ENCODE data around the gene GPR39.
"Not testable (repeated sequence)": the region's sequence is repeated elsewhere in the genome, so short reads cannot be mapped to it uniquely, and the experiment has no call there.

Gene GPR39

DNA sequence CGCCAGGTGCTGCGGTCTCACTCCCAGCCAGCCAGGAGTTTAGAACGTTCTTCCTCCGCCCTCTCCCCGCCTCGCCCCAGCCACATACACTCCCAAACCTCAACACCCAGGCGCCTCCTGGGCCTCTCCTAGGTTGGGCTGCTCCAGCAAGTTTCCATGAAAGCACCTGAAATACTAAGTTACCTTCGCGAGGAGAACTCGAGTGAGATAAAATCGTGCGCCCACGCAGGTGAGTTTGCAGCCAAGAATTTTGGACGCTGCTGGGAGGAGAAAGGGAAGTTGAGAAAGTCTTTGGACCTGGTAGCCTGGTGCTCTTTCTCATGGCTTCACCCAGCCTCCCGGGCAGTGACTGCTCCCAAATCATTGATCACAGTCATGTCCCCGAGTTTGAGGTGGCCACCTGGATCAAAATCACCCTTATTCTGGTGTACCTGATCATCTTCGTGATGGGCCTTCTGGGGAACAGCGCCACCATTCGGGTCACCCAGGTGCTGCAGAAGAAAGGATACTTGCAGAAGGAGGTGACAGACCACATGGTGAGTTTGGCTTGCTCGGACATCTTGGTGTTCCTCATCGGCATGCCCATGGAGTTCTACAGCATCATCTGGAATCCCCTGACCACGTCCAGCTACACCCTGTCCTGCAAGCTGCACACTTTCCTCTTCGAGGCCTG, at the start of gene GPR39:
TSS of gene GPR39 (plus strand) at position 83 of the 673 bp plus-strand sequence.
- no peak for DNase-seq

DNA sequence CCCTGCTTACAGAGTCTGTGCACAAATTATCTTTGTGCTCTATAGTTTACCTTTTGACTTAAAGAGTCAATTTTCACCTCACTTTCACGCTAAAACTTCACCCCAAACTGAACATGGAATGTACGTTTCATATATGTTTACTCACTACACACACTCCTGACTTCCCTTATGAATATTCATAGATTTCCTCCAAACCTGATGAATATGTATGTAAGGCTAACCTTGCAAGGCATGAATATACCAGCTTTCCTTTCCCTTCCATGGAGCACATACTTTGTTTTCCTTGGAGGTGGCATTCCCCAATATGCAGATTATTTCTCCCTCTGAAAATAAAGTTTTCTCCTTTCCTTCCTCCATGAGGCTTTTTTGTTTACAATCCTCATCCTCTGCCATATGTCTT, 48.4 kb upstream of the GPR39 start:
- no peak for DNase-seq

DNA sequence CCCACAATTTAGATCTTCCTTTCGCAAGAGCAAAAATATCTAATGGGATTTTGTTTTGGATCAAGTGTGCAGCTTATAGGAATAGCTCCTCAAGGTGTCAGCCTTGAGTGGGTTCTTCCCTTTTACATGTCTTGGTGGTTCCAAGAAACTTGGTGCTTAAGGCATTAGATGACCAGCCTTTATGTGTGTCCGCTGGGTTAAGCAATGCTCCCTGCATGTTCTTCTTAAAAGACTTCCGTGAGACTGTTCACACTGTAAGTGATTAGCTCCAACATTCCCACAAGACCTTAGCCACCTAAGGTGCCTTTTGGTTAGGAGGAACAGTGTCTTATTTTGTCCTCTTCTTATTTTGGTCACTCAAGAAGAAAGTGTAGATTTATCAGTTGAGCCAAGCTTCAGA, 44.3 kb upstream of the GPR39 start:
- DNase-seq = no peak

DNA sequence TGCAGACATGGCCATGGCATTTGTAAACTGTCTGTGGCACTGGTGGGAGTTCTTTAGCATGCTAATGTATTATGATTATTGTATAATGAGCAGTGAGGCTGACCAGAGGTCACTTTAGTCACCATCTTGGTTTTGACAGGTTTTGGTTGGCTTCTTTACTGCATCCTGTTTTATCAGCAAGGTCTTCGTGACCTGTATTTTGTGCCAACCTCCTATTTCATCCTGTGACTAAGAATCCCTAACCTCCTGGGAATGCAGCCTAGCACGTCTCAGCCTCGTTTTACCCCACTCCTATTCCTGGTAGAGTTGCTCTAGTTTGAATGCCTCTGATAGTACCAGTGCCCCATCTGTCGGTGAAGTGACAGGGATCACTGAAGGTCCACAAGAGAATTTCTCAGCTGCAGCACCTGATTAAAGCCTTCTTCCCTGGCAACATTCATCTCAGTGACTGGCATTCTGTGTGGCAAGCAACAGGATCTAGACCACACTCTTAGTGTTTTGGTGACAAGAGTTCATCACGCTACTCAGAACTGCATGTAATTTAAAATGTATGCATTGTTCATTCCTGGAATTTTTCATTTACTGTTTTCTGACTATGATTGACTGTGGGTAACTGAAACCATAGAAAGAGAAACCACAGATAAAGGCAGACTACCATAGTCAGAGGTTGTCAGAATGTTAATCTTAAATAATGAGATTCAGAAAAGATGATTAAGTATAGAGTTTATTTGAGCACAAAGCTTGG, 43.0 kb upstream of the GPR39 start:
- DNase-seq = peak; percentile 5

DNA sequence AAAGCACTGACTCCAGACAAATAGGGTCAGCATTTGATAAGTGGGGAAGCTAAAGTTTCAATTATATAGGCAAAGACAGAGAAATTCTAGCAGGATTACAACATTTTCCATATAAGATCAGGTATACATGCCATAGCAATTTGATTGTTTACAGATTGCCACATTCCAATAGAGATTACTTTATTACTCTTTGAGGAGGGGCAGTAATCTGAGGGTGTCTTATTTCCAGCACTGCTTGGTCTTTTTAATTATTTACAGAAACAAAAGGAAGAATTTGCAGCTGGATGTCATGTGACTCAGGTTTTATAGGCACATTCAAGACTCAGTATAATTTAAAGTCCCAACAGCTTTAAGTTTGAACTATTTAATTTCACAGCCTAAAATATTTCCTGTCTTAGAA, 42.5 kb upstream of the GPR39 start:
- DNase-seq = no peak

DNA sequence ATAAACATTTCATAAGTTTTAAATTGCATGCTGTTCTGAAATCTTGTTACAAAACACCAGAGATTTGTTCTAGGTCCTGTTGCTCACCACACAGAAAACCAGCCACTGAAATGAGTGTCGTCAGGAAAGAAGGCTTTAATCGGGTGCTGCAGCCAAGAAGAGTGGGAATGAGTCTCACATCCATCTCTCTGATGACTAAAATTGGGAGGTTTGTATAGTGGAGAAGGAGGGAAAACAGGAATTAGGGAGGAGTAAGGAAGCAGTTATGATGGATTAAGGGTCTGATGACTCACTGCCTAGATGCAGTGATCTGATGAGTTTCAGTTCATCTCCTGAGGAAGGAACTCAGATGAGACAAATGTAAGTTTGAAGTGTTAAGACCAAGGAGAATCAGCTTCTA, 42.1 kb upstream of the GPR39 start:
- peak; percentile 41 for DNase-seq

DNA sequence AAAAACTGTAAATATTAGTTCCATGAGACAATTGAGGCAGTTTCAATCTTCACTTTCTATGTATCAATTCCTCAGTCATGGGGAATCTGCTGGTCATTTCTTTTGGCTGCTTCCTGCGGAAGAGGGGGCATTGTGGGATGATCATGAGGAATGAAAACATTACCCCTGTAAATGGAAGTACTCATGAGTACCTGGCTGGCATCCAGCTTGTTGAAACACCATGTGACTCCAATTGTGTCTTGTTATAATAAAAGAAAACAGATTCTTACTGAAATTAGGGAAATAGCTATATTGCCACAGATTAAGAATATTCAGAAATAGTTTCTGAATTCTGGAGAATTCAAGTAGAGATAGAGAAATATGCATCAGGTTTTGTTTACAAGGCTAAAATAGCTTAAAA, 41.6 kb upstream of the GPR39 start:
- peak; percentile 5 for DNase-seq

DNA sequence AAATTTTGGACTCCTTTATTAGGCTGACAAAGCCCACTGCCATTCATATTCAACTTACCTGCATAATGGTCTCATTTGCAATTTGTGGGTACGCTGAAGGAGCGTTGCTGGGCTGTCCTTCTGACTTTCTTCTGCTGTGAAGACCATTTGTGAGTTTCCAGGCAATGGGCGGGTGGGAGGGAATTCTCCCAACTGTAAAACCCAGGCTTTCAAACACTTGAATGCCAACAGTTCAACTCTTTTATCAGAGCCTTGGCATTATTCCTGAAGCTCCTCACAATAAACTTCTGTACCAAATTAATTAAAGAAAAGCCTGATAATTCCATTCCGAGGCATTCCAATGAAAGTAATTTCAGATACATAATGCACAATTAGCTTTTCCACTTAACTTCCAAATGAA, 35.2 kb upstream of the GPR39 start:
- DNase-seq = no peak

DNA sequence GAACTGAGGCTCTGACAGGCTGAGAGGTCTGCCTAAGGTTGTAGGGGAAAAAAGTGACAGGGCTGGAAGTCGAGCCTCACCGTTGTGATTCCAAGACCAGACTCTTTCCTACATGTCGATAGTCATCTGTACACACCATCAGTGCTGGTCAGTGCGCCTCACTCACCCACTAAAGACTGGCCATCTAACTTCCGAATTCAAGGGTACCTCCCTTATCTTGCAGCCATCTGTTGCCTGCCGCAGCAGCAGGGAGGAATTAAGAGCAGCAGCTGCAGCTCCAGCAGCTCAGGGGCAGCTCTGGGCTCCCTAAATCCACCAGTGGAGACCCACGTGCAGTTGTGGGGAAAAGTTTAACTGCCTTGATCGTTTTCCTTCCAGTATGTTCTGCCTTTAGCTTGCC, 32.6 kb upstream of the GPR39 start:
- no peak for DNase-seq

DNA sequence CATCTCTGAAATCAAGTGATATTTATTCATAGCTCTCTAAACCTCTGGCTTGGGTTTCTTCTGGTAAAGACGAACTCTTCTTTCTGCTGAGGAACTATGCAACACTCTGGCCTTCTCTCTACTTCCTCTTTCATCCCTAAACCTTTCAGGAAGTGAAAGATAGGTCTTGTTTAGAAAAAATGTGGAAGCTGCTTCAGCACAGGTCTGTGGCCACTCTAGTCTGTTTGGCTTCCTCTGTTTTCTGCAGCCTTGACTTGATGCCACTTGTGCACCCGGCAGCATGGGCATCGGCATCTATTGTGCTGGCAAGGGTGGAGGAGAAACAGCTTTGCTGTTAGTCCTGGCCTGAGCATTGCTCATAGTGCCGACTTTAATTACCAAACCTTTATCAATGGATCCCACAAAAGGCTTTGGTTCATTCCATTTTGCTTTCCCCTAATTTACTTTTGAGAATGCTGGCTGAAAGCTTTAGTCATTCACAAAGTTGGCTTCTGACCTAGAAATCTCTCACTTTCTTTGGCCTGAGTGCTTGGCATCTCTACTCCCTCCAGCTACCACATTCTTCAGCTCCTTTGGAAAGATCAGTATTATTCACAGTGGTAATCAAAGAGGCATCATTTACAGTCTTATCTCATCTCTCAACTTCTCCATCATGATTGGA, 32.0 kb upstream of the GPR39 start:
- no peak for DNase-seq

DNA sequence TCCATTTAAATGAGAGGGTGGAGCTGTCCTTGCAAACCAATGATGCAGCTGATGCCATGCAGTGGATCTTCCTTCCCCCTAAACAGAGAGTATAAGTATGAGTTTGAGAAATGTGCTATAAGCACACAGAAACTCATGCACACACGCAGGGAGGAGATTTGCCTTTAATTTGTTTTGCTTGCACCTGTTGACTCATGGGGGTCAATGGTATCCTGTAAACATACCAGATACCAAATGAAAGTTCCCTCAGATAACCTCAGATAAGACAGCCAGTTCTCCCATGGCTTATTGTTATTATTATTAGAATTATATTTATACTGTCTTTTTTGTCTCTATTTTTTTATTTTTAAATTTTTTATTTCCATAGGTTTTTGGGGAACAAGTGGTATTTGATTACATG, 29.5 kb upstream of the GPR39 start:
- no peak for DNase-seq

DNA sequence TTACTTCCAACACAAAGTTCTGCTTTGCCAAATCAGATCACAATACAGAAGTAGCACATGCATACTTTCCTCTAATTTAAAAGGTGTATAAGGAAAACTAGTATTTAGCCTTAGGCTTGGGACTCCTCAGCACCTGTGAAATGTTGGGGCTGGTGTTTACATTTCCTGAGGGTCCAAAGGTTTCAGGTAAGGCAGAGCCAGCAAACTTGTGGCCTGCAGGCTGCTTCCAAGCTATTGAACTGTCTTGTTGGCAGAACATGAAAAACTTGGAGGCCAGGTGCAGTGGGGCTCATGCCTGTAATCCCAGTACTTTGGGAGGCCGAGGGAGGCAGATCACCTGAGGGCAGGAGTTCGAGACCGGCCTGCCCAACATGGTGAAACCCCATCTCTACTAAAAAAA, 26.5 kb upstream of the GPR39 start:
- no peak for DNase-seq

DNA sequence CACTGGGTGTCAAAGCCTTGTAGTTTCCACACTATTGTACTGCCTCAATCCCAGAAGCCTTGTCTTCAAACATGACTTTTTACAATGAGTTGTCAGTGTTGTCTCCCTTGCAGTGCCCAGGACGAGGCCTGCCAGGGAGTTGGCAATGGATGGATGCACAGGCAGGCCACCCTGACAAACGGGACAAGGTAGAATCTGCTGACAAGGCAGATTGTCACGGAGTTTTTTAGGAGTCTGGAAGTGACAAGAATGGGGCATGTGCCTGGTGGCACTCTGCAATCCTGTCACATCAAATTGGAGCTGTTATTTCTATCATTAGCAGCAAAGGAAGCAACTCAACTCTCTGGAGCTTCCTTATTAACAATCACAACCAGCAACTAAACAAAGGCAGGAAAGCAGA, 25.2 kb upstream of the GPR39 start:
- no peak for DNase-seq

DNA sequence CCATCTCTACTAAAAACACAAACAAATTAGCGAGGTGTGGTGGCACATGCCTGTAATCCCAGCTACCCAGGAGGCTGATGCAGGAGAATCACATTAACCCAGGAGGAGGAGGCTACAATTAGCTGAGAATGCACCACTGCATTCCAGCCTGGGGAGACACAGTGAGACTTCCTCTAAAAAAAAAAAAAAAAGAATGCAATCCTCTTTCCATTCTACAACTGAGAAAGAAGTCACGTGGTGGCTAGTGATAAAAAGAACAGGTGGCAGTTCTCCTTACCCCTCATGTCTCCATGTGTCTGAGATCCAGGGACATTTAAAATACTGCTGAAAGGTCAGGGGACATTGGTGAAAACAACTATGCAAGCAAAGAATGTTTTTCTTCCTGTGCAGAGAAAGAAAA, 24.4 kb upstream of the GPR39 start:
- no peak for DNase-seq

DNA sequence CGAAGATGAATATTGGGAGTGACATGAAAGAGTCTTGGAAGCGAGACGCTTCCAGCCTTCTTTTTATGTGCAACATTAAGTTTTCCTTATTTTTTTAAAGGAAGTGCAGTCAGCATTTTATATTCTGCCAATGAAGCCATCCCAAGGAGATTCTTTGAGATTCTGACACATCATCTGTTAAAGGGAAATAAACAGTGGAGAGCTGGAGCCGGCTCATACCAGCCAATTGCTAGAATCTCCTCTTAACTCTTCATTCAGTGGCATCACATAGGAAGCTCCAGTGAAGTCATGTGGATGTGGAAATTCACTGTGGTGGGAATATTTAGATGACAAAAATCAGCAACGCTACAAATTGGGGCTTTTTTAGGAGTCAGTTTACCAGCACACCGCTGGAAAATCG, 23.7 kb upstream of the GPR39 start:
- no peak for DNase-seq

DNA sequence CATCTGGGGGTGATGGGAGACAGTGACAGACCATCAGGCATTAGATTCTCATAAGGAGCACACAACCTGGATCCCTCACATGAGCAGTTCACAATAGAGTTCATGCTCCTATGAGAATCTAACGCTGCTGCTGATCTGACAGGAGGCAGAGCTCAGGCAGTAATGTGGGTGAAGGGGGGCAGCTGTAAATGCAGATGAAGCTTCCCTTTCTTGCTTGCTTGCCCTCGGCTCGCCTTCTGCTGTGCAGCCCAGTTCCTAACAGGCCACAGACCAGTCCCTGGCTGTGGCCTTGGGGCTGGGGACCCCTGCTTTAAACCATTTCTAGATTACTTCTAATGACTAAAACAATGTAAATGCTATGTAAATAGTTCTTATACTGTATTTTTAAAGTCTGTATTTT, 19.6 kb upstream of the GPR39 start:
- DNase-seq = not testable (repeated sequence)

DNA sequence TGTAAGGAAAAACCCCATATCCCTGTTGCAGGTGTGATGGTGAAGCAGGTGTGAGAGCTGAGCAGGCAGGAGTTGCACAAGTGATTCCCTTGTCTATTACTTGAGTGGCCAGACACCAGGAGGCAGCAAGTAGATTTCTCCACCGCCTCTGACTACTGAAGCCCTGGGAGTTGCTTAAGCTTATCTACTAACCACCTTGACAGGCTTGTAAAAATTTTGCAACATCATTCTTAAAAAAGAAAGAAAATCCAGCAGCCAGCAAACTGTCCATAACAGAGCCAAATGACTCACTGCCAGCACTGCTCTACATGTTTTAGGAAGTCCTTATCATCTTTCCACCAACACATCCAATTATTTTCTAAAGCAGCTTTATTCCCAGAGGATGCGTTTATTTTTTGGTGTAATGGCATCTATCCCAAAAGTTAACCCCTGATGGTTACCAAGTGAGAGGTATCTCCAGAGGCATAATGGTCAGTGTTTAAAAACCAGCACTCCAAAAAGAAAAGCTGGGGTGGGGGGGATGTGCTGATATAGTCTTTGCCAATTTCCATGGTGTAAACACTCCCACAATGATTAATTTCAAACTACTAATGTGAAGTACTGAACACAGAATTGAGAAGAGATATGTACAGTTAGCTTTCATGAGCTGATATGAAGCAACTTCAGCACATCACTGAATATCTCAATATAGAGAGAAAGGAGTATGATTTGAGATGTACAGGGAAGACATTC, 16.3 kb upstream of the GPR39 start:
- DNase-seq = peak; percentile 67

DNA sequence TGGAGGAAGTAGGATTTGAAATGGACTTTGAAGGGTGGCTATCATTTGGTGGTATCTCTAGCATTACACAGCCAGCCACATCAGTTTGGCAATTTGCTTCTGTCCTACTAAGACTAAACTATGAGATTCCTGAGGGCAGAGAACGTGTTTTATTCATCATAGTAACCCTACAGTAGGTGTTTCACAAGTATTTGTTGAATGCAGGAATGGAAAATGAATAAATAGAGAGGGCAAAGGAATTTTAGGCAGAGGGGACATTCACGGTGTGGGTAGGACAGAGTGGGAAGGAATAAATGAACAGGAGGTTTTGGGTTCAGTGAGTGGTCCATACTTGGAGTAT, 15.7 kb upstream of the GPR39 start:
- DNase-seq = no peak

DNA sequence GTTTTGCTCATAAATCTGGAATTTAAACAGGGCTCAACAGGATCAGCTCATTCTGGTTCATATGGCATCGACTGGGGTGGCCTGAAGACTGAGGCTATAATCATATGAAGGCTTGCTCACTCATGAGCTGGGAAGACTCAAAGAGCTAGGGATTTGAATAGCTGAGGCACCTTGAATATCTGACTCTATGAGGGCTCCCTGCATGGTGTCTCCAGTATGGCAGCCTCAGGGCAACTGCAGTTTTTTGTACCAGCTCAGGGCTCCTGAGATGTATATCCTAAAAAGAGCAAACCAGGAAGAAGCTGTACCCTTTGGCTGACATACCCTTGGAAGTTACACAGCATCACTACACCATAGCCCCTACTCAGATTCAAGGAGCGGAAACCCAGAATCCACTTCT, 15.3 kb upstream of the GPR39 start:
- no peak for DNase-seq

DNA sequence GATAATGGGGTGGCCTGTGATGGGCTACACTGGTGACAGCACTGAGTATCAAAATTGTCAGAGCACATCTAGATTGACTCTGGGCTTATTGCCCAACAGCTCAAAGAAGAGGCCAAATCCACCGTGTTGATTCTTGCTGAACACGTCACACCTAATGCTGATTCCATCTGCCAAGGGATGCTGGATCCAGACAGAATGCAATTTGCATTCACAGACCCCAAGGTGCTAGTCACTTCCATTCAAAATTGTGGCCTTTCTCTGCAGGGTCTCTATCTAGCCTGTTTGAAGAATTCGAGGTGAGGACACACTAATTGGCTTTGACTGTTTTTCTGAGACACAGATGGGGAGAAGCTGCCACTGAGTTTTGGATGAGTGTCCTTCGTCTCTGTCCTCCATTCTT, 13.5 kb upstream of the GPR39 start:
- no peak for DNase-seq

DNA sequence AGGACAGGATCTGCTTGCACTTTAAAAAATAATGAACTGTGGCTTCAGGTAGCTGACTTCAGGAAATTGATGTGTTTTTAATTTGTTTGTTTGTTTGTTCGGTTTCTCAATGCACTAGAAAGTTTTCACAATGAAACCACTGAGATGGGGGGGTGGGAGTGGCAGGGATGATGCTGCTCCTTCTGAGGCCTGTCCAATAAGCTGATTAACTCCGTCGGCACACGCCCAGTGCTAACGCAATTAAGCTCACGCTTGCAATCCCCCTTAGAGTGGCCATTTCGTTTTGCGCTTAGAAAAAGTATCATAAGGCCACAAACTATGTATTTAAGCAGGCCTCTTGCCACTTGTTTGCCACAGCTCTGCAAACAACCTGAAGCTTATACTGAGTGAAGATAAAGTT, 12.5 kb upstream of the GPR39 start:
- no peak for DNase-seq

DNA sequence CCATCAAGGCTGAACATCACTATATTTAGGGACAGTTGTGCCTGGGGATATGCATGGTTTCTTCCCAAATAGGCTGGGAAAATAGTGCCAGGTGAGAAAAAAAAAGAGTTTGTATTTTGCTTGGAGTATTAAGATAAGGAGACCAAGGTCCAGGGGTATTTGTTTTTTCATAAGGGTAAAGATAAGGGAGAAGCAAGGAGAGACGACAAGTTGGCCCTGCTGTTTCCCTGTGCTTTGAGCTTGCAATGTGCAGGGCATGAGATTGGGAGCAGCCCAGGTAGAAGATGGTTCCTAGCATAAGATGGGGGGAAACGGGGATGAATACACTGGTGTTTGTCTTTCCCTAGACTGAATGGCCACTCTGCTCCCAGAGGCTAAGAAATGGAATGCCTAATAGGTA, 8.8 kb upstream of the GPR39 start:
- no peak for DNase-seq

DNA sequence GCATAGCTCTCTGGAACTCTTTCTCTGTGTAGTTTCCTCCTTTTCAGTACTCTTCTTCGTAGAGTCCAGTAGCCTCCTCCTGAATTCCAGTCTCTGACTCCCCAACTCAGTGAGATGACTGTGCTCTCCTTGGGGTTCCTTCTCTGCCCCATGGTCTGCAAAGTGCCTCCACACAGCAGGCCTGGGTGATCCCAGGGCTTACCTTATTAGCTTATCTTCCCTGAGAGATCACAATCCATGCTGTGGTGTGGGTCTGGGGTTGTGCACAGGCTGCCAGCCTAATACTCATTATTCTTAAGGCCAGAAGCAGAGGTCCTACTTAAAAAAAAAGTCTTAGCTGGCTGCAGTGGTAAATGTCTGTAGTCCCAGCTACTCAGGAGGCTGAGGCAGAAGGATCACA, 4.6 kb upstream of the GPR39 start:
- DNase-seq = no peak

DNA sequence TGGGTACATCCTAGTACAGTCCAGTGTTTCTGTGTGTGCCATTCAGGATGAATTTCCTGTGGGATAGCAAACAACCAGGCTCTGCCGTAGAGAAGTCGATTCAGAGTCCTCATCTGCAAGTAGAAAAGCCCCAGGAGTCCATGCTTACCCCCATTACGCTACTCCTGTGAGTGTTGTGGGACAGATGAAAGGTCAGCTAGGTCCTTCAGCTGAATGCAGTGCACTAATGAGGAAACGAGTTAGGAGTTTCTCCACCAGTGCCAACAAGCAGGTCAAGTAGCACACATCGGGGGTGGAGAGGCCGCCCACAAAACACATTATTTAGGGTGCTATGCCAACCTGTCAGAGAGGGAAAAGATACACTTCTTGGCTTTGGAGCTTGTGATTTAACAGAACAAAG, 2.5 kb upstream of the GPR39 start:
- DNase-seq = no peak
